Measurements from ENCODE around the gene TULP4. TPM values are rescaled to one million over a fixed set of nuclear protein-coding genes. Genes with fewer than 3 reads are reported as not detected.

The TULP4 gene
- total and polyA plus RNA-seq, 2 of the 8 experiments (the other 6 are each of a cell fraction or from before 2014, with no cell fraction given) = 7.7 to 51.6 TPM

DNA sequence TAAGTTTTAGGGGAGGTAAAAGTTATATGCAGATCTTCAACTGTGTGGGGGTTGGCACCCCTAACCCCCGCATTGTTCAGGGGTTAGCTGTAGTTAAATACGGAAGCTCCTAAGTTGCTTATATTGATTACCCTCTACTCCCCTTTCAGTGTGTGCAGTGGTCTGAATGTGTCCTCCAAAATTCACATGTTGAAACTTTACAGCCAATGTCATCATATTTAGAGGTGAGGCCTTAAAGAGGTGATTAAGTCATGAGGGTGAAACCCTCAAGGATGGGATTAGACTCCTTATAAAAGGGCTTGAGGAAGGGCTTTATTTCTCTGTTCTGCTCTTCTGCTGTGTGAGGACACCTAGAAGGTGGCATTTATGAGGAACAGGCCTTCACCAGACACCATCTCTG lies 22.3 kb downstream of the TULP4 start:
- Histone ChIP-seq H2BK20ac (ENCODE audit: low read length) (no peak overlapping the region), H4K91ac (replicated peaks; ENCODE audit: insufficient read length, low read length) (no peak overlapping the region), H2AFZ (ENCODE audit: low read length) (no peak overlapping the region), H3K79me2 (ENCODE audit: control insufficient read depth in 1 of 2, insufficient read depth in 2 of 2, low read length in 2 of 2) (peaks cover 0 to 29% of the 10 kb centered on the region in 2 experiments; a peak in 2 of 4 replicates), H3K18ac (ENCODE audit: extremely low read depth, low read length) (no peak overlapping the region), H4K20me1 (replicated peaks in 1 of 2; ENCODE audit: control insufficient read depth in 1 of 2, insufficient read depth in 2 of 2, low read length in 2 of 2) (peaks cover 0 to 2% of the 10 kb centered on the region in 2 experiments), H3K14ac (ENCODE audit: insufficient read length) (no peak overlapping the region), H2AK5ac (ENCODE audit: low read depth, low read length) (peak overlapping the region; percentile 33; the same call in 1 of the 2 replicates), H4K5ac (ENCODE audit: insufficient read length, low read depth, low read length) (no peak overlapping the region), H3K27me3 (replicated peaks in 1 of 4; ENCODE audit: control insufficient read depth in 3 of 4, extremely low read depth in 1 of 4, insufficient read depth in 3 of 4, low read length in 3 of 4) (no peaks in the 10 kb centered on the region), H3K4me1 (replicated peaks in 1 of 4; ENCODE audit: control insufficient read depth in 3 of 4, insufficient read depth in 4 of 4, low read length in 3 of 4) (peaks cover 6 to 15% (median 11%) of the 10 kb centered on the region in 4 experiments; a peak in 6 of 7 replicates), H2BK12ac (ENCODE audit: low read depth, low read length) (no peak overlapping the region), H3K9ac (replicated peaks in 1 of 4; ENCODE audit: extremely low read depth in 1 of 4, low read depth in 3 of 4, low read length in 3 of 4) (no peak overlapping the region), H3K27ac (ENCODE audit: low read depth, low read length) (no peak overlapping the region), H2BK15ac (ENCODE audit: low read length) (no peak overlapping the region), H4K8ac (ENCODE audit: extremely low read depth, insufficient read depth, low read length) (no peak overlapping the region), H3K4me3 (ENCODE audit: extremely low read depth in 1 of 4, insufficient read depth in 2 of 4, low read depth in 3 of 4, low read length in 4 of 4) (no peak overlapping the region), H3K4ac (replicated peaks; ENCODE audit: insufficient read length, low read depth, low read length) (no peak overlapping the region), H3K23ac (ENCODE audit: insufficient read length) (no peak overlapping the region), H3K4me2 (ENCODE audit: insufficient read depth in 1 of 2, low read depth in 2 of 2, low read length in 2 of 2) (no peak overlapping the region), H3K79me1 (ENCODE audit: low read depth, low read length) (no peaks in the 10 kb centered on the region), H3K36me3 (ENCODE audit: control insufficient read depth in 2 of 4, insufficient read depth in 4 of 4, low read length in 3 of 4) (peaks cover 0 to 3% (median 0%) of the 10 kb centered on the region in 4 experiments; a peak in 1 of 8 replicates), H2BK5ac (ENCODE audit: low read depth, low read length) (no peak overlapping the region), H2BK120ac (replicated peaks; ENCODE audit: low read depth, low read length) (no peak overlapping the region), H3K56ac (replicated peaks; ENCODE audit: insufficient read length, low read depth, low read length) (no peak overlapping the region), H3K9me3 (ENCODE audit: insufficient read depth in 2 of 2, low read depth in 1 of 2, low read length in 1 of 2) (0 out of 4 replicates have a peak, but pooled peaks cover 4 to 8% of the 10 kb centered on the region in 2 experiments), H3K23me2 (ENCODE audit: low read depth, low read length) (no peaks in the 10 kb centered on the region)
- ChIA-PET CTCF (ENCODE audit: partially characterized antibody) (no interaction called here), POLR2A (ENCODE audit: partially characterized antibody) (interaction anchor here (0.6 kb wide), 1 partner anchor 27 kb away, joined by 3 read pairs; no protein-coding TSS in a partner anchor)
- WGBS, 2 experiments (ENCODE audit: extremely low coverage in 1 of 2, insufficient coverage in 1 of 2, insufficient read length in 1 of 2, insufficient replicate concordance in 2 of 2, low coverage in 1 of 2, low lambda C conversion rate in 2 of 2, missing lambda C conversion rate in 1 of 2) = 89% methylated on average over 2 of the region's 2 CpGs; no CpG with 5 or more reads in 1 of the 2 experiments
- FAIRE-seq (no peak), DNase-seq (ENCODE audit: low read depth in 1 of 2, low spot score in 2 of 2) (no peak)
- TF ChIP-seq CEBPB (IDR thresholded peaks at IDR 0.05; ENCODE audit: low read depth, low read length) (no peak), SRF (IDR thresholded peaks at IDR 0.05; ENCODE audit: low read depth, low read length) (no peak), GTF2F1 (IDR thresholded peaks at IDR 0.05; ENCODE audit: borderline replicate concordance, low read depth, low read length) (no peak), BRCA1 (IDR thresholded peaks at IDR 0.05; ENCODE audit: low read depth, low read length) (no peak), EZH2 (IDR thresholded peaks at IDR 0.05; ENCODE audit: low read depth, low read length, severe bottlenecking) (no peak), CREB1 (IDR thresholded peaks at IDR 0.05) (no peak), NRF1 (IDR thresholded peaks at IDR 0.05; ENCODE audit: low read depth, low read length) (no peak), KDM1A (IDR thresholded peaks at IDR 0.05; ENCODE audit: borderline replicate concordance, low read length) (no peak), ASH2L (IDR thresholded peaks at IDR 0.05; ENCODE audit: low read length) (no peak), JUN (IDR thresholded peaks at IDR 0.05; ENCODE audit: low read depth, low read length) (no peak), FOSL1 (IDR thresholded peaks at IDR 0.05; ENCODE audit: insufficient read depth, low read depth, low read length) (no peak), EGR1 (IDR thresholded peaks at IDR 0.05; ENCODE audit: borderline replicate concordance, low read depth, low read length) (no peak), TEAD4 (IDR thresholded peaks at IDR 0.05; ENCODE audit: low read depth, low read length) (no peak)
- TF ChIP-seq, protein P1, sequence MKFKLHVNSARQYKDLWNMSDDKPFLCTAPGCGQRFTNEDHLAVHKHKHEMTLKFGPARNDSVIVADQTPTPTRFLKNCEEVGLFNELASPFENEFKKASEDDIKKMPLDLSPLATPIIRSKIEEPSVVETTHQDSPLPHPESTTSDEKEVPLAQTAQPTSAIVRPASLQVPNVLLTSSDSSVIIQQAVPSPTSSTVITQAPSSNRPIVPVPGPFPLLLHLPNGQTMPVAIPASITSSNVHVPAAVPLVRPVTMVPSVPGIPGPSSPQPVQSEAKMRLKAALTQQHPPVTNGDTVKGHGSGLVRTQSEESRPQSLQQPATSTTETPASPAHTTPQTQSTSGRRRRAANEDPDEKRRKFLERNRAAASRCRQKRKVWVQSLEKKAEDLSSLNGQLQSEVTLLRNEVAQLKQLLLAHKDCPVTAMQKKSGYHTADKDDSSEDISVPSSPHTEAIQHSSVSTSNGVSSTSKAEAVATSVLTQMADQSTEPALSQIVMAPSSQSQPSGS (IDR thresholded peaks at IDR 0.05; ENCODE audit: low read length) = no peak
